Prostate gland (tissue), 2 donors: ENCODE data around the gene EVI2B.

Source experiments
- POLR2A ChIP-seq: fragments of 450-650 bp; IDR thresholded peaks from one replicate; pipeline ENCODE4 v1.6.1; 2016; ENCODE audit warnings: antibody characterized with exemption, mild to moderate bottlenecking
- POLR2AphosphoS5 ChIP-seq: sonication (generic); formaldehyde crosslinking; IDR thresholded peaks from one replicate; pipeline ENCODE4 v1.6.1; 2017; ENCODE audit warnings: antibody characterized with exemption
- TF ChIP-seq, protein P1 (sequence below), 4 experiments: fragments of 200-600 bp in 2 of 4; fragments of 450-650 bp in 2 of 4; sonication (generic) in 2 of 4; IDR thresholded peaks; 1 replicate in 3 of 4; 2 replicates in 1 of 4; pipeline ENCODE4 v1.5.1; 2016 to 2019; ENCODE audit warnings: antibody characterized with exemption in 4 of 4, mild to moderate bottlenecking in 2 of 4, moderate library complexity in 2 of 4

DNA sequence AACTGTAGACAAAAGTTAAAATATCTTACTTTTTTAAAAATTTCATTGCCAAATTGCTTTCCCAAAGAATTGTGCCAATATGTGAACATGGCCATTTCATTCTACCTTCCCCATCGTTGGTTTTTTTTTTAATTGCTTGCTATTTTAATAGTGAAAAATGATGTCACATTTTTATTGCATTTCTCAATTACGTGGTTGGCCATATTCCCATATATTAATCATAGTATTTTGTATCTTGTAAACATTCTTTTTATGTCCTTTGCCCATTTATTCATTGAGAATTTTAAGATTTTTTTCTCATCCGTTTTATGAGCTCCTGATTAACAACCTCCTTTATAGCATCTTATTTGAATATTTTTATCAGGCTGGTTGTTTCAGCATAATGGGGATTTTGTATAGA is 24.1 kb downstream of the EVI2B start:
- TF ChIP-seq POLR2AphosphoS5 (no peak), POLR2A (no peak)
- TF ChIP-seq, protein P1, sequence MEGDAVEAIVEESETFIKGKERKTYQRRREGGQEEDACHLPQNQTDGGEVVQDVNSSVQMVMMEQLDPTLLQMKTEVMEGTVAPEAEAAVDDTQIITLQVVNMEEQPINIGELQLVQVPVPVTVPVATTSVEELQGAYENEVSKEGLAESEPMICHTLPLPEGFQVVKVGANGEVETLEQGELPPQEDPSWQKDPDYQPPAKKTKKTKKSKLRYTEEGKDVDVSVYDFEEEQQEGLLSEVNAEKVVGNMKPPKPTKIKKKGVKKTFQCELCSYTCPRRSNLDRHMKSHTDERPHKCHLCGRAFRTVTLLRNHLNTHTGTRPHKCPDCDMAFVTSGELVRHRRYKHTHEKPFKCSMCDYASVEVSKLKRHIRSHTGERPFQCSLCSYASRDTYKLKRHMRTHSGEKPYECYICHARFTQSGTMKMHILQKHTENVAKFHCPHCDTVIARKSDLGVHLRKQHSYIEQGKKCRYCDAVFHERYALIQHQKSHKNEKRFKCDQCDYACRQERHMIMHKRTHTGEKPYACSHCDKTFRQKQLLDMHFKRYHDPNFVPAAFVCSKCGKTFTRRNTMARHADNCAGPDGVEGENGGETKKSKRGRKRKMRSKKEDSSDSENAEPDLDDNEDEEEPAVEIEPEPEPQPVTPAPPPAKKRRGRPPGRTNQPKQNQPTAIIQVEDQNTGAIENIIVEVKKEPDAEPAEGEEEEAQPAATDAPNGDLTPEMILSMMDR (IDR thresholded peaks at IDR 0.05), result no peak
